ENCODE results near the gene TSHZ2.

The TSHZ2 gene

GRCh38 chr20:53399083-53399482, 426.9 kb downstream of the TSHZ2 start:
- Histone ChIP-seq H3K4me1 (ENCODE audit: insufficient read depth, insufficient read length) (no peaks in the 10 kb centered on the region), H3K36me3 (ENCODE audit: insufficient read depth, insufficient read length, low read length) (no peaks in the 10 kb centered on the region), H3K4me3 (ENCODE audit: insufficient read length, low read depth) (no peak overlapping the region), H3K9ac (ENCODE audit: insufficient read length, low read depth) (no peak overlapping the region), H3K9me3 (ENCODE audit: insufficient read depth, low read length) (no peaks in the 10 kb centered on the region), H3K27me3 (ENCODE audit: insufficient read depth, insufficient read length) (no peaks in the 10 kb centered on the region)
- no peak for TF ChIP-seq ZNF274 (IDR thresholded peaks at IDR 0.05; ENCODE audit: low read depth, low read length)
- no peak for TF ChIP-seq SUZ12 (IDR thresholded peaks at IDR 0.05; ENCODE audit: extremely low read depth, insufficient read depth, insufficient read length)
- no peak for TF ChIP-seq YY1 (IDR thresholded peaks at IDR 0.05; ENCODE audit: insufficient read depth, insufficient read length)
- no peak for DNase-seq (ENCODE audit: low read depth, low spot score)

- H3K4me3 ChIP-seq (ENCODE audit: insufficient read length, low read depth), result no peak overlapping the region
- no peak for TF ChIP-seq YY1 (IDR thresholded peaks at IDR 0.05; ENCODE audit: insufficient read depth, insufficient read length)
- no peak for TF ChIP-seq SUZ12 (IDR thresholded peaks at IDR 0.05; ENCODE audit: extremely low read depth, insufficient read depth, insufficient read length)
- no peak for TF ChIP-seq ZNF274 (IDR thresholded peaks at IDR 0.05; ENCODE audit: low read depth, low read length)
- DNase-seq (ENCODE audit: low read depth, low spot score), result no peak
Measured at GRCh38 chr20:53399592-53400335, 427.6 kb downstream of the TSHZ2 start.

GRCh38 chr20:53402233-53403005, 430.3 kb downstream of the TSHZ2 start:
- no peak for TF ChIP-seq YY1 (IDR thresholded peaks at IDR 0.05; ENCODE audit: insufficient read depth, insufficient read length)
- no peak for TF ChIP-seq ZNF274 (IDR thresholded peaks at IDR 0.05; ENCODE audit: low read depth, low read length)
- TF ChIP-seq SUZ12 (IDR thresholded peaks at IDR 0.05; ENCODE audit: extremely low read depth, insufficient read depth, insufficient read length), result no peak
- Histone ChIP-seq H3K27me3 (ENCODE audit: insufficient read depth, insufficient read length) (no peaks in the 10 kb centered on the region), H3K9ac (ENCODE audit: insufficient read length, low read depth) (no peak overlapping the region), H3K4me3 (ENCODE audit: insufficient read length, low read depth) (no peak overlapping the region), H3K9me3 (ENCODE audit: insufficient read depth, low read length) (no peaks in the 10 kb centered on the region), H3K36me3 (ENCODE audit: insufficient read depth, insufficient read length, low read length) (no peaks in the 10 kb centered on the region), H3K4me1 (ENCODE audit: insufficient read depth, insufficient read length) (no peaks in the 10 kb centered on the region)
- no peak for DNase-seq (ENCODE audit: low read depth, low spot score)

More at GRCh38 chr20:53399592-53400335, 427.6 kb downstream of the TSHZ2 start:
- H3K9me3 ChIP-seq (ENCODE audit: insufficient read depth, low read length), result no peaks in the 10 kb centered on the region
- H3K27me3 ChIP-seq (ENCODE audit: insufficient read depth, insufficient read length), result no peaks in the 10 kb centered on the region
- no peaks in the 10 kb centered on the region for H3K4me1 ChIP-seq (ENCODE audit: insufficient read depth, insufficient read length)
- H3K9ac ChIP-seq (ENCODE audit: insufficient read length, low read depth), result no peak overlapping the region
- no peaks in the 10 kb centered on the region for H3K36me3 ChIP-seq (ENCODE audit: insufficient read depth, insufficient read length, low read length)

- H3K9ac ChIP-seq (ENCODE audit: insufficient read length, low read depth), result no peak overlapping the region
- no peaks in the 10 kb centered on the region for H3K9me3 ChIP-seq (ENCODE audit: insufficient read depth, low read length)
- no peaks in the 10 kb centered on the region for H3K36me3 ChIP-seq (ENCODE audit: insufficient read depth, insufficient read length, low read length)
- TF ChIP-seq SUZ12 (IDR thresholded peaks at IDR 0.05; ENCODE audit: extremely low read depth, insufficient read depth, insufficient read length) (no peak), ZNF274 (IDR thresholded peaks at IDR 0.05; ENCODE audit: low read depth, low read length) (no peak), YY1 (IDR thresholded peaks at IDR 0.05; ENCODE audit: insufficient read depth, insufficient read length) (no peak)
- DNase-seq (ENCODE audit: low read depth, low spot score), result no peak
- H3K4me1 ChIP-seq (ENCODE audit: insufficient read depth, insufficient read length), result no peaks in the 10 kb centered on the region
- H3K27me3 ChIP-seq (ENCODE audit: insufficient read depth, insufficient read length), result no peaks in the 10 kb centered on the region
- no peak overlapping the region for H3K4me3 ChIP-seq (ENCODE audit: insufficient read length, low read depth)
Measured at GRCh38 chr20:53403029-53403428, 430.9 kb downstream of the TSHZ2 start.

GRCh38 chr20:53405139-53405538, 433.0 kb downstream of the TSHZ2 start:
- Histone ChIP-seq H3K9me3 (ENCODE audit: insufficient read depth, low read length) (no peaks in the 10 kb centered on the region), H3K9ac (ENCODE audit: insufficient read length, low read depth) (no peak overlapping the region), H3K4me1 (ENCODE audit: insufficient read depth, insufficient read length) (no peaks in the 10 kb centered on the region), H3K36me3 (ENCODE audit: insufficient read depth, insufficient read length, low read length) (no peaks in the 10 kb centered on the region), H3K27me3 (ENCODE audit: insufficient read depth, insufficient read length) (peaks cover 6% of the 10 kb centered on the region), H3K4me3 (ENCODE audit: insufficient read length, low read depth) (no peak overlapping the region)
- TF ChIP-seq ZNF274 (IDR thresholded peaks at IDR 0.05; ENCODE audit: low read depth, low read length) (no peak), SUZ12 (IDR thresholded peaks at IDR 0.05; ENCODE audit: extremely low read depth, insufficient read depth, insufficient read length) (no peak), YY1 (IDR thresholded peaks at IDR 0.05; ENCODE audit: insufficient read depth, insufficient read length) (no peak)
- DNase-seq (ENCODE audit: low read depth, low spot score), result no peak

GRCh38 chr20:53406580-53406979, 434.4 kb downstream of the TSHZ2 start:
- Histone ChIP-seq H3K4me1 (ENCODE audit: insufficient read depth, insufficient read length) (peaks cover 2% of the 10 kb centered on the region), H3K36me3 (ENCODE audit: insufficient read depth, insufficient read length, low read length) (no peaks in the 10 kb centered on the region), H3K9me3 (ENCODE audit: insufficient read depth, low read length) (no peaks in the 10 kb centered on the region), H3K9ac (ENCODE audit: insufficient read length, low read depth) (no peak overlapping the region), H3K27me3 (ENCODE audit: insufficient read depth, insufficient read length) (peaks cover 6% of the 10 kb centered on the region), H3K4me3 (ENCODE audit: insufficient read length, low read depth) (no peak overlapping the region)
- TF ChIP-seq ZNF274 (IDR thresholded peaks at IDR 0.05; ENCODE audit: low read depth, low read length) (no peak), YY1 (IDR thresholded peaks at IDR 0.05; ENCODE audit: insufficient read depth, insufficient read length) (no peak), SUZ12 (IDR thresholded peaks at IDR 0.05; ENCODE audit: extremely low read depth, insufficient read depth, insufficient read length) (no peak)
- DNase-seq (ENCODE audit: low read depth, low spot score), result no peak

All from NT2/D1 (cell line).